GF-D8 (cell line): Measurements from ENCODE around the gene TMEM135.
"Not testable (repeated sequence)": the region's sequence is repeated elsewhere in the genome, so short reads cannot be mapped to it uniquely, and the experiment has no call there.

Source experiments
- DNase-seq: peaks from one replicate; lab custom pipeline; 2025; lab: John Stamatoyannopoulos, UW

The TMEM135 gene

GRCh38 chr11:87020764-87021365 lies 16.9 kb upstream of the TMEM135 start:
- DNase-seq: no peak

- no peak for DNase-seq
Observed at GRCh38 chr11:87022254-87022653, 15.5 kb upstream of the TMEM135 start.

GRCh38 chr11:87022738-87023137 lies 15.0 kb upstream of the TMEM135 start:
- DNase-seq: no peak

GRCh38 chr11:87026415-87026814 lies 11.3 kb upstream of the TMEM135 start:
- not testable (repeated sequence) for DNase-seq

DNA sequence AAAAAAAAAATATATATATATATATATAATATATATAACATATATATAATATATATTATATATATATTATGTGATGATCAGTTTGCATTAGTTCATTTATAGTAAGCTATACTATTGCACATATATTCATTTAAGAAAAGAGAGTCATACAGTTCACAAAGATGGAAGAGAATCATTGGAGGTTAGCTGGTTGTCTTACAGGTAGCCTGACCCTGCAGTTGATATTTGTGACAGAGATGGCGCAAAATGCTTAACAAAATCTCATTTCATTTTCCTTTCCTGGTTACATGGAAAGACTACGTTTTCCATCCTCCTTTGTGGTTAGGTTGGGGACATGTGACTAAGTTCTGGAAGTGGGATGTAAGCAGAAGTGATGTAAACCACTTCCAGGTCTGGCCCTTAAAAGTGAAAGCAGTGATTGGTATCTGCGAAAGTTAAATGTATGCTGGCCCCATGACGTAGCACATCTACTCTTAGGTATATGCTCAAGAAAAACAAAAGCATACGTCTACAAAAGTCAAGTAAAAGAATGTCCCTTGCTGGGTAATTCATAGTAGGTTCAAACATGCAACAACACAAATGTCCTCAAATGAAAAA lies 7.2 kb upstream of the TMEM135 start:
- DNase-seq: no peak

DNA sequence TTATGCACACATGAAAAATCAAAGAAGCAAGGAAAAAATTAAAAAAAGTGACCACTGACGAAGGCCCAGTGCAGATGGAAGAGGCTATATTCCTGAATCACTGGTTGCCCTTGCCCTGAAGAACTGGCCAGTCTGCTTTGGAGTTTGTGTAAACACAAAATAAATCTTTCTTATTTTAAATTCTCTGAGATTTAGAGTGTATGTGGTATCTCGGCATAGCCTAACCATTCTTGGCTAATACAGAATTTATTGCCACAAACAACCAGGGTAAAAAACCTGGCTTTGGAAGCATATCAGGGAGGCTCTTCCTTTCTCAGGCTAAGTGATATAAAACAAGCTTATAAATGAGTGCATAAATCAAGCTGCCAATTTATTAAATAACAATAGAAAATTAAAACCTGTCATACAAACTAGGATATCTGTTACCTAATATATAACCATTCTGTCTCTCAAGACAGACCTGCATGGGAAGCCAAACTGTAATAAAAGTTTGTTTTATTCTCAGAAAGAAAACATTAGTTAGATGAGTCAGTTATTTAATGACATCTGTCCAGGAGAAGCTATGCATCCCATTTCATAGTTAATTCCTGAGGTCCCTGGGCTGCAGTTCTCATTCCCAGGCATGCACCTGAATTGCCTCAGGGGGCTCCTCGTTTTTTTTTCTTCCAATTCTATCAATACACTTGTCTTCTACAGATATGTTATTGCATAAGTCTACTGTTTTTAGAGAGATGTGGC lies 6.1 kb upstream of the TMEM135 start:
- DNase-seq: no peak

DNA sequence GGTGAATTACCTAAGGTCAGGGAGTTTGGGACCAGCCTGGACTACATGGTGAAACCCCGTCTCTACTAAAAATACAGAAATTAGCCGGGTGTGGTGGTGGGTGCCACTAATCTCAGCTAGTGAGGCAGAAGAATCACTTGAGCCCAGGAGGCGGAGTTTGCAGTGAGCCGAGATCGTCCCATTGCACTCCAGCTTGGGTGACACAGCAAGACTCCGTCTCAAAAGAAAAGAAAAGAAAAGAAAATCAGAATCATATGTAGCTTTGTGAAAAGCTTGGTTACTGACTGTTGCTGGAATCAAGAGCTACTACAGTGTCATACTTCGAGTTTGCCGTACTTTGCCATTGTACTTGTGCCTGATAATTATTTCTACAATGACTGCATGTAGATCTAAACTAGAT lies 4.2 kb upstream of the TMEM135 start:
- no peak for DNase-seq

DNA sequence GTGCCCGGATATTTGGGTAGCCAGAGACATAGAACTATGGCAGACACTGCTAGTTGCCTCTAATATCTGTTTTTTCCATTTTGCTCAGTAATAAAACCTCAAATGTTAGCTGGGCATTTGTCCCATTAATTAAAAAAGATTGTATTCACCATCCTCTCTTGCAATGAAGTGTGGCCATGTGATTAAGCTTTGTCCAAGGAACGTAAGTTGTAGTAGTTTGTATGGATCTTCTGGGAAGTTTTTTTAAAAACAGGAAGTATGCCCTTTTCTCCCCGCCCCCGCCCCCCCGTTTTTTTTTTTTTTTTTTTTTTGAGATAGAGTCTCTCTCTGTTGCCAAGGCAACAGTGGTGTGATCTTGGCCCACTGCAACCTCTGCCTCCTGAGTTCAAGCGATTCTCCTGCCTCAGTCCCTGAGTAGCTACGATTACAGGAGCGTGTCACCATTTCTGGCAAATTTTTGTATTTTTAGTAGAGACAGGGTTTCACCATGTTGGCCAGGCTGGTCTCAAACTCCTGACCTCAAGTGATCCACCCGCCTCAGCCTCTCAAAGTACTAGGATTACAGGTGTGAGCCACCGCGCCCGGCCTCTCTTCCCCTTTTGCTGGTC lies 1.7 kb upstream of the TMEM135 start:
- no peak for DNase-seq

GRCh38 chr11:87036756-87037449 lies 831 bp upstream of the TMEM135 start:
- no peak for DNase-seq

- no peak for DNase-seq
Observed at GRCh38 chr11:87038235-87038977, 672 bp downstream of the TMEM135 start.

DNA sequence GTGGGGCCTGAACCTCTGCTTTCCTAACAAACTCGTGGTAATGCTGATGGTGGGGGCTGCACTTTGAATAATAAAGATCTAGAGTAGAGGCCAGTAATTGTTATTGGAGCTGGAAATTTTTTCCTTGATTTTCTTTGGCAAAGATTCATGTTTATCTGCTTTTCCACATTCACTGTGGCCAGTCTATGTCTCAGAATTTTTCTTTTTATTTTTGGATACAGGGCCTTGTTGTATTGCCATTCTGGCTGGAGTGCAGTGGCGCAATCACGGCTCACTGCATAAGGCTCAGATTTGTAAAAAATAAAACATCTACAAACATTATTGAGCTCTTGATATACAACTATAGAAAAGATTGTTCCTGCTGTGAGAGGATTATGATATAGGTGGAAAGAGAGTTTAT lies 1.6 kb downstream of the TMEM135 start:
- no peak for DNase-seq

DNA sequence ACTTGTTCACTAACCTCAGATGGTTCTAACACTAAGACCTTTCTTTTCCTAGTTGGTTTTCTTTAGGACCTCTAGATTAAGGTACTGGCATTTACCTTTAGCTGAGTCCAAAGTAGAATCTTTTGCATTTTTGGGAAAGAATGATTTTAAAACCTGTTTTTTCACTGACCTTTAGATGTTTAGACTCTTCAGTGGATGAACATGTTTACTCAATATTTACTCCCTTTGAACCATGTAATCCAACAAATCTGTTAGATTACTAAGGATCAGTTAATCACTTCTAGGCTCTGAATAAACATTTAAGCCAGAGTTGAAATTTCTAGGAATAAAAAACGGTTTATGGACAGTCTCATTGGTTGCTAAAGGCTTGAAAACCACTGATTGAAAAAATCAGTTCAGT lies 6.2 kb downstream of the TMEM135 start:
- no peak for DNase-seq

DNA sequence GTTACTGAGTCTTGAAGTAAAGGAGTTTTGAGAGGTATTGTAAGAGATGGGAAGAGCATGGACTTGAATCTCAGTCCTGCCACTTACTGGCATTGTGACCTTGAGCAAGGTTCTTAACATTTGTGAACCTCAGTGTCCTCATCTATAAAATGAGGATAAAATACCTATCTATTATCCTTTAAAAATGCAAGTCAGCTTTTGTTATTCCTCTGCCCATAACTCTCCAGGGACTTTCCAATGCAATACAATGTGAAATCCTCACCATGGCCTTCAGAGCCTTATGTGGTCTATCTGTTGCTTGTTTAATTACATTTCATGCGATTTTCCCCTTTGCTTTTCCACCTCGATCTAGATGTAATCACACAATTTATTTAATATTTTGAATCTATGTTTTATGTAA lies 9.1 kb downstream of the TMEM135 start:
- DNase-seq: no peak

DNA sequence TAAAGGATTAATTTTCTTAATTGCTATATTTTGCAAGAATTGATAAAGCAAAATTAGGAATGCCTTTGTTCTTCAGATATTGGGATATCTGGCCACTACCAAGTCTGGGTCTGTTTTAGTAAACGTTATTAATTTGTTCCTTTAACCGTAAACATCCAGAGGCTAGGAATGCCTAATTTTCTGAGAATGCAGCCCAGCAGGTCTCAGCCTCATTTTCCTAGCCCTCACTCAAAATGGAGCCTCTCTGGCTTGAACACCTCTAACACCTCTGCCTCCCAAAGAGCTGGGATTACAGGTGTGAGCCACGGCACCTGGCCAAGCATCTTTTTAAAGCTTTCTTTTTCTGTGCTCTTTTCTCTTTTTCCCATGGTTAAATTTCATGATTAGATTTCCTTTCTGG lies 18.4 kb downstream of the TMEM135 start:
- no peak for DNase-seq

- no peak for DNase-seq
Observed at GRCh38 chr11:87057749-87058148, 20.0 kb downstream of the TMEM135 start.

- no peak for DNase-seq
Observed at GRCh38 chr11:87059596-87060390, 22.1 kb downstream of the TMEM135 start.

DNA sequence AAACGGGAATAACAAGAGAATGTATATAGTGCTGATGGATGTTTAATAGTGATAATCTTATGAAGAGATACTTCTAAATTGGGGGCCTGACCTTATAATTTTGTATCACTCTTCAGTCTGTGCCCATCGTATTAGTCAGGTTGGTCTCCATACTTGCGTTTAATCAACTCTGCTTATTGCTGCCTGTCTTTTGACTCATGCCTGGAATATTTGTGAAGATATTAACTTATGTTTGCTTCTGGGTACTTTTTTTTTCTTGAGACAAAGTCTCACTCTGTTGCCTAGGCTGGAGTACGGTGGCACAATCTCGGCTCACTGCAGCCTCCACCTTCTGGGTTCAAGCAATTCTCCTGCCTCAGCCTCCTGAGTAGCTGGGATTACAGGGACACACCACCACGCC lies 24.0 kb downstream of the TMEM135 start:
- DNase-seq: no peak

DNA sequence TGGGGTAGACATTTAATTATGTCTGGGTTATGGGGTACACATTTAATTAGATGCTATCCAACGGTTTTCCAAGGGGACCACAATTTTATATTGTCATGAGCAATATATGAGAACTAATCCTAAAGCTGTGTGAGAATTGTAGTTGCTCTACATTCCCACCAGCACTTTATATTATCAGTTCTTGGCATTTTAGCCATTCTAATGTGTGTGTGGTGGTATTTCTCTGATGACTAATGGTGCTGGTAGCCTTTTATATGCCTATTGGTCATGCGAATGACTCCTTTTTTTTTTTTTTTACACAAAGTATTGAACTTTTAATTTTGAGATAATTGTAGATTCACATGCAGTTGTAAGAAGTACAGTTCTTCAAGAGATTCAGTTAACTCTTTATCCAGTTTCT lies 26.2 kb downstream of the TMEM135 start:
- DNase-seq: no peak

GRCh38 chr11:87072787-87073186 lies 35.1 kb downstream of the TMEM135 start:
- no peak for DNase-seq

DNA sequence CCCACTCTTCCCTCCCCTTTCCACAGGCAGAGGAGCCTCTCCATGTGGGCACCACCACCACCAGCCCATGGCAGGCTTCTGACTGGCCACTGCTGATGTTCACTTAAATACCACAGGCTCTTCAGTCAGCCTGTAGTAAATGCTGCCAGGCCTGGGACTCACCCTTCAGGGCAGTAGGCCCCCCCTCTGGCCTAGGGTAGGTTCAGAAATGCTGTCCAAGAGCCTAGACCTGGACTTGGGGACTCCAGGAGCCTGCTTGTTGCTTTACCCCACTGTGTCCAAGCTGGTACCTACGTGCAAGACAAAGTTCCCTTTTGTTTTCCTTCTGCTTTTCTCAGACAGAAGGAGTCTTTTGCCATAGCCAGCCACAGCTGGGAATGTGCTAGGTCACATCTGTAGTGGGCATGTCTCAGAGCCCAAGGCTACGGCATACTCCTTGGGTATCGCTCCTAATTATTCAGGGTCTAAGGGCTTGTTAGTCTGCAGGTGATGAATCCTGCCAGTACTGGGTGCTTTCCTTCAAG lies 38.6 kb downstream of the TMEM135 start:
- DNase-seq: no peak
